ENCODE results near the gene ECE1.

- TF ChIP-seq POLR2A (IDR thresholded peaks at IDR 0.05) (no peak), CTCF (IDR thresholded peaks at IDR 0.05) (no peak)
These were observed 35.8 kb downstream of the ECE1 start for GRCh38 chr1:21254335-21254951.
